ENCODE measurements around the gene GRB2.

GRB2 gene

GRCh38 chr17:75277664-75278071 lies 127.8 kb downstream of the GRB2 start:
- DNase-seq (ENCODE audit: low read depth), result peak; percentile 39
- no peak for TF ChIP-seq CTCF (conservative IDR thresholded peaks at IDR 0.05; ENCODE audit: low read depth, low read length)
- H3K4me3 ChIP-seq (ENCODE audit: low read depth, low read length), result no peak overlapping the region

GRCh38 chr17:75273977-75274708 lies 131.3 kb downstream of the GRB2 start:
- peak; percentile 60 for DNase-seq (ENCODE audit: low read depth)
- no peak for TF ChIP-seq CTCF (conservative IDR thresholded peaks at IDR 0.05; ENCODE audit: low read depth, low read length)
- no peak overlapping the region for H3K4me3 ChIP-seq (ENCODE audit: low read depth, low read length)

GRCh38 chr17:75272848-75273184 lies 132.7 kb downstream of the GRB2 start:
- TF ChIP-seq CTCF (conservative IDR thresholded peaks at IDR 0.05; ENCODE audit: low read depth, low read length), result no peak
- DNase-seq (ENCODE audit: low read depth), result no peak
- no peak overlapping the region for H3K4me3 ChIP-seq (ENCODE audit: low read depth, low read length)

- H3K4me3 ChIP-seq (ENCODE audit: low read depth, low read length), result peak overlapping the region; percentile 76
- no peak for TF ChIP-seq CTCF (conservative IDR thresholded peaks at IDR 0.05; ENCODE audit: low read depth, low read length)
- DNase-seq (ENCODE audit: low read depth), result no peak
Observed at GRCh38 chr17:75271955-75272847, 133.3 kb downstream of the GRB2 start.

GRCh38 chr17:75271233-75271954 lies 134.1 kb downstream of the GRB2 start:
- peak; percentile 35 for TF ChIP-seq CTCF (conservative IDR thresholded peaks at IDR 0.05; ENCODE audit: low read depth, low read length)
- H3K4me3 ChIP-seq (ENCODE audit: low read depth, low read length), result peak overlapping the region; percentile 76
- DNase-seq (ENCODE audit: low read depth), result peak; percentile 62

- no peak for DNase-seq (ENCODE audit: low read depth)
- peak within 1 kb of the TSS; percentile 76 for H3K4me3 ChIP-seq (ENCODE audit: low read depth, low read length)
- TF ChIP-seq CTCF (conservative IDR thresholded peaks at IDR 0.05; ENCODE audit: low read depth, low read length), result no peak
Observed at GRCh38 chr17:75270966-75271232, 134.6 kb downstream of the GRB2 start, which contains the start of gene MIF4GD. Gene MIF4GD (minus strand): TSS chr17:75271231. CDS start chr17:75270195, 1,036 bp downstream.

Measured in choroid plexus epithelial cell (primary cell).